ENCODE results near the gene RNF144A. TPM values are rescaled to one million over a fixed set of nuclear protein-coding genes. Genes with fewer than 3 reads are reported as not detected.
A peak's percentile ranks its signal among the peaks of the same experiment; 100 is the strongest.

Gene RNF144A
- total and polyA plus RNA-seq, 2 experiments from 2014 or later: 6.3 to 24.1 TPM

- Histone ChIP-seq H3K4me1 (ENCODE audit: low read depth) (peaks cover 7% of the 10 kb centered on the region), H3K36me3 (no peaks in the 10 kb centered on the region), H3K27ac (no peak overlapping the region), H3K9me3 (ENCODE audit: low read depth) (no peaks in the 10 kb centered on the region), H3K4me3 (no peak overlapping the region), H3K27me3 (no peaks in the 10 kb centered on the region)
- TF ChIP-seq CTCF (IDR thresholded peaks at IDR 0.05; ENCODE audit: low read depth, low read length): no peak
- peak in 1 of 2 donors; percentile 71 for DNase-seq (ENCODE audit: low read depth in 1 of 2, low spot score in 1 of 2)
Measured at GRCh38 chr2:7031547-7032245, 114.5 kb downstream of the RNF144A start.

- Histone ChIP-seq H3K27me3 (no peaks in the 10 kb centered on the region), H3K4me3 (no peak overlapping the region), H3K36me3 (no peaks in the 10 kb centered on the region), H3K4me1 (ENCODE audit: low read depth) (peaks cover 7% of the 10 kb centered on the region), H3K9me3 (ENCODE audit: low read depth) (no peaks in the 10 kb centered on the region), H3K27ac (no peak overlapping the region)
- TF ChIP-seq CTCF (IDR thresholded peaks at IDR 0.05; ENCODE audit: low read depth, low read length): no peak
- DNase-seq (ENCODE audit: low read depth in 1 of 2, low spot score in 1 of 2): no peak
Measured at GRCh38 chr2:7032371-7032770, 115.2 kb downstream of the RNF144A start.

- H3K9me3 ChIP-seq (ENCODE audit: low read depth): no peaks in the 10 kb centered on the region
- DNase-seq (ENCODE audit: low read depth in 1 of 2, low spot score in 1 of 2): no peak
- H3K36me3 ChIP-seq: no peaks in the 10 kb centered on the region
- no peaks in the 10 kb centered on the region for H3K27me3 ChIP-seq
- peaks cover 1% of the 10 kb centered on the region for H3K4me1 ChIP-seq (ENCODE audit: low read depth)
- no peak for TF ChIP-seq CTCF (IDR thresholded peaks at IDR 0.05; ENCODE audit: low read depth, low read length)
- H3K27ac ChIP-seq: no peak overlapping the region
- H3K4me3 ChIP-seq: no peak overlapping the region
Measured at GRCh38 chr2:7033136-7033960, 116.1 kb downstream of the RNF144A start.

GRCh38 chr2:7034303-7034702 is 117.1 kb downstream of the RNF144A start:
- DNase-seq (ENCODE audit: low read depth in 1 of 2, low spot score in 1 of 2): peak; percentile 41 to 44
- no peak overlapping the region for H3K4me3 ChIP-seq
- no peaks in the 10 kb centered on the region for H3K36me3 ChIP-seq
- no peaks in the 10 kb centered on the region for H3K9me3 ChIP-seq (ENCODE audit: low read depth)
- no peak overlapping the region for H3K27ac ChIP-seq
- H3K4me1 ChIP-seq (ENCODE audit: low read depth): no peaks in the 10 kb centered on the region
- TF ChIP-seq CTCF (IDR thresholded peaks at IDR 0.05; ENCODE audit: low read depth, low read length): peak; percentile 28
- no peaks in the 10 kb centered on the region for H3K27me3 ChIP-seq

- Histone ChIP-seq H3K36me3 (no peaks in the 10 kb centered on the region), H3K27me3 (no peaks in the 10 kb centered on the region), H3K4me1 (ENCODE audit: low read depth) (no peaks in the 10 kb centered on the region), H3K9me3 (ENCODE audit: low read depth) (no peaks in the 10 kb centered on the region), H3K27ac (no peak overlapping the region), H3K4me3 (no peak overlapping the region)
- DNase-seq (ENCODE audit: low read depth in 1 of 2, low spot score in 1 of 2): no peak
- no peak for TF ChIP-seq CTCF (IDR thresholded peaks at IDR 0.05; ENCODE audit: low read depth, low read length)
Measured at GRCh38 chr2:7035884-7036283, 118.7 kb downstream of the RNF144A start.
